ENCODE measurements around the gene NHLRC4. TPM values are rescaled to one million over a fixed set of nuclear protein-coding genes. Genes with fewer than 3 reads are reported as not detected.

NHLRC4 gene
- polyA plus RNA-seq, 2 of the 4 experiments (the other 2 are of a cell fraction) = 0.03 to 0.09 TPM

- no peak for TF ChIP-seq CBX8 (IDR thresholded peaks at IDR 0.05)
- TF ChIP-seq EP300 (IDR thresholded peaks at IDR 0.05) = no peak
- no peak for TF ChIP-seq MAZ (IDR thresholded peaks at IDR 0.05; ENCODE audit: borderline replicate concordance, low read depth, low read length)
- no peak for TF ChIP-seq E2F6 (IDR thresholded peaks at IDR 0.05; ENCODE audit: borderline replicate concordance, low read depth)
- TF ChIP-seq NPAS2 (CRISPR knock-in tag; IDR thresholded peaks at IDR 0.05; ENCODE audit: borderline replicate concordance) = no peak
- TF ChIP-seq POLR2AphosphoS2 (conservative IDR thresholded peaks at IDR 0.05; ENCODE audit: low read length) = no peak
- no peak for TF ChIP-seq RFX5 (IDR thresholded peaks at IDR 0.05)
- no peak for TF ChIP-seq JUN (IDR thresholded peaks at IDR 0.05)
- TF ChIP-seq HMGXB4 (CRISPR knock-in tag; IDR thresholded peaks at IDR 0.05; ENCODE audit: borderline replicate concordance) = no peak
- TF ChIP-seq RARB (CRISPR knock-in tag; IDR thresholded peaks at IDR 0.05) = no peak
- no peak for TF ChIP-seq ATOH8 (CRISPR knock-in tag; IDR thresholded peaks at IDR 0.05; ENCODE audit: low read depth)
- TF ChIP-seq BCL3 (IDR thresholded peaks at IDR 0.05) = no peak
- TF ChIP-seq ZFP36 (IDR thresholded peaks at IDR 0.05; ENCODE audit: borderline replicate concordance, partially characterized antibody) = no peak
- no peak for TF ChIP-seq JUNB (IDR thresholded peaks at IDR 0.05)
- no peak for TF ChIP-seq FOSB (CRISPR knock-in tag; IDR thresholded peaks at IDR 0.05)
- no peak for TF ChIP-seq CHD2 (IDR thresholded peaks at IDR 0.05; ENCODE audit: low read length, partially characterized antibody)
- TF ChIP-seq KDM5A (IDR thresholded peaks at IDR 0.05) = no peak
- no peak for TF ChIP-seq EHF (CRISPR knock-in tag; IDR thresholded peaks at IDR 0.05)
- WGBS (ENCODE audit: missing lambda C conversion rate) = 98% methylated on average over 14 of the region's 19 CpGs
- no peaks in the 10 kb centered on the region for H3K9me3 ChIP-seq
- no peak overlapping the region for H3K27ac ChIP-seq
- CTCF ChIA-PET = interaction anchor here (0.6 to 7.1 kb wide), 5 partner anchors 13 to 171 kb away, joined by 3 to 105 read pairs (median 3); partner anchors contain the start of gene RHOT2
- DNase-seq (ENCODE audit: low read depth in 1 of 2, low spot score in 1 of 2) = no peak
- POLR2A ChIA-PET = no interaction called here
- H3K4me2 ChIP-seq = no peak overlapping the region
- peaks cover 12% of the 10 kb centered on the region; the same call in 2 of the 3 replicates for H3K4me1 ChIP-seq
- FAIRE-seq = no peak
- H3K4me3 ChIP-seq = no peak overlapping the region
- ATAC-seq = no peak
These were observed 14.2 kb downstream of the NHLRC4 start for GRCh38 chr16:580946-581498.

- TF ChIP-seq RCOR1 (IDR thresholded peaks at IDR 0.05; ENCODE audit: low read depth, low read length) (no peak), MAFK (IDR thresholded peaks at IDR 0.05; ENCODE audit: partially characterized antibody) (no peak), EP300 (IDR thresholded peaks at IDR 0.05) (no peak), CHD2 (IDR thresholded peaks at IDR 0.05; ENCODE audit: low read length, partially characterized antibody) (no peak), RARB (CRISPR knock-in tag; IDR thresholded peaks at IDR 0.05) (no peak), EHF (CRISPR knock-in tag; IDR thresholded peaks at IDR 0.05) (no peak), TP53 (CRISPR knock-in tag; IDR thresholded peaks at IDR 0.05) (no peak), NPAS2 (CRISPR knock-in tag; IDR thresholded peaks at IDR 0.05; ENCODE audit: borderline replicate concordance) (no peak), ELK1 (IDR thresholded peaks at IDR 0.05; ENCODE audit: low read depth, low read length) (no peak), POLR2AphosphoS2 (conservative IDR thresholded peaks at IDR 0.05; ENCODE audit: low read length) (no peak), ZSCAN20 (CRISPR knock-in tag; IDR thresholded peaks at IDR 0.05) (no peak), HES2 (IDR thresholded peaks at IDR 0.05) (no peak), ZC3H11A (IDR thresholded peaks at IDR 0.05) (no peak), CHD4 (IDR thresholded peaks at IDR 0.05; ENCODE audit: borderline replicate concordance) (no peak)
- Histone ChIP-seq H3K9me3 (no peaks in the 10 kb centered on the region), H3K4me3 (no peak overlapping the region), H3K27ac (no peak overlapping the region), H3K4me1 (peaks cover 17% of the 10 kb centered on the region; the same call in 2 of the 3 replicates), H3K4me2 (no peak overlapping the region)
- DNase-seq (ENCODE audit: low read depth in 1 of 2, low spot score in 1 of 2) (no peak), ATAC-seq (no peak), FAIRE-seq (no peak)
- ChIA-PET CTCF (interaction anchor here (0.7 to 7.1 kb wide), 8 partner anchors 10 to 486 kb away, joined by 3 to 105 read pairs (median 4); partner anchors contain the start of gene RHOT2), POLR2A (no interaction called here)
- WGBS (ENCODE audit: missing lambda C conversion rate) = 85% methylated on average over 18 of the region's 18 CpGs
These were observed 15.4 kb downstream of the NHLRC4 start for GRCh38 chr16:582218-582613.
